Loucy (cell line): ENCODE results near the gene PI4KA.

ENCODE experiments used
- EZH2phosphoT487 ChIP-seq: fragments of 200-600 bp; IDR thresholded peaks from 2 replicates; pipeline ENCODE4 v1.6.1; 2018; ENCODE audit warnings: antibody characterized with exemption, mild to moderate bottlenecking, moderate library complexity, borderline replicate concordance
- TF ChIP-seq, protein P1 (sequence below): fragments of 200-600 bp; sonication (generic); conservative IDR thresholded peaks from 2 replicates; pipeline ENCODE4 v1.5.1; 2014; ENCODE audit warnings: mild to moderate bottlenecking, antibody characterized with exemption, low read length

DNA sequence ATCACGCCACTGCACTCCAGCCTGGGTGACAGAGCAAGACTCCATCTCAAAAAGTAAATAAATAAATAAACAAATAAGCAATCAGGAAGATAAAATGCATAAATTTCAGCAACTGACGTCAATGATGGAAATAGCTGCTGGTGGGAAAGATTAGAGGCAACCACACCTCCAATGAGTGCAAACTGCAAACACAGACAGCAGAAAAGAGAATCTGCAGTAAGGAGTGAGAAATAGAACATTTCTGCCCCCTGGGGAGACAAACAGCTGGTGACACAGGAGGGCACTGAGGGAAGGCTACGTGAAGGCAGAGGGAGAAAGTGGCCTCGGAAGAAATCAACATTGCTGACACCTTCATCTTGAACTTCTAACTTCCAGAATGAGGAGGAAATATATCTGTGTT, 6.5 kb downstream of the PI4KA start:
- TF ChIP-seq, protein P1, sequence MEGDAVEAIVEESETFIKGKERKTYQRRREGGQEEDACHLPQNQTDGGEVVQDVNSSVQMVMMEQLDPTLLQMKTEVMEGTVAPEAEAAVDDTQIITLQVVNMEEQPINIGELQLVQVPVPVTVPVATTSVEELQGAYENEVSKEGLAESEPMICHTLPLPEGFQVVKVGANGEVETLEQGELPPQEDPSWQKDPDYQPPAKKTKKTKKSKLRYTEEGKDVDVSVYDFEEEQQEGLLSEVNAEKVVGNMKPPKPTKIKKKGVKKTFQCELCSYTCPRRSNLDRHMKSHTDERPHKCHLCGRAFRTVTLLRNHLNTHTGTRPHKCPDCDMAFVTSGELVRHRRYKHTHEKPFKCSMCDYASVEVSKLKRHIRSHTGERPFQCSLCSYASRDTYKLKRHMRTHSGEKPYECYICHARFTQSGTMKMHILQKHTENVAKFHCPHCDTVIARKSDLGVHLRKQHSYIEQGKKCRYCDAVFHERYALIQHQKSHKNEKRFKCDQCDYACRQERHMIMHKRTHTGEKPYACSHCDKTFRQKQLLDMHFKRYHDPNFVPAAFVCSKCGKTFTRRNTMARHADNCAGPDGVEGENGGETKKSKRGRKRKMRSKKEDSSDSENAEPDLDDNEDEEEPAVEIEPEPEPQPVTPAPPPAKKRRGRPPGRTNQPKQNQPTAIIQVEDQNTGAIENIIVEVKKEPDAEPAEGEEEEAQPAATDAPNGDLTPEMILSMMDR, result peak; percentile 28; the same call in 1 of the 2 replicates
- no peak for TF ChIP-seq EZH2phosphoT487
